IPS-20b (cell line): ENCODE data around the gene METTL23.

ENCODE experiments used
- H3K27ac ChIP-seq: one replicate; pipeline ENCODE4 v1.5.1; 2013; ENCODE audit warnings: low read length
- H3K27me3 ChIP-seq: 2 replicates; pipeline ENCODE4 v1.6.1; 2013; ENCODE audit warnings: mild to moderate bottlenecking, low read length, inconsistent platforms; ENCODE audit not compliant: insufficient read depth
- H3K36me3 ChIP-seq: 2 replicates; pipeline ENCODE4 v1.6.1; 2013; ENCODE audit warnings: low read depth, mild to moderate bottlenecking, inconsistent platforms, low read length, moderate library complexity; ENCODE audit not compliant: insufficient read depth
- H3K4me1 ChIP-seq: 2 replicates; pipeline ENCODE4 v1.6.1; 2013; ENCODE audit warnings: mild to moderate bottlenecking, control low read depth, inconsistent platforms, low read length, moderate library complexity; ENCODE audit not compliant: insufficient read depth
- H3K4me3 ChIP-seq: 2 replicates; pipeline ENCODE4 v1.5.1; 2013; ENCODE audit warnings: mild to moderate bottlenecking, low read length, inconsistent platforms
- H3K9ac ChIP-seq: 2 replicates; pipeline ENCODE4 v1.6.1; 2013; ENCODE audit warnings: low read depth, mild to moderate bottlenecking, inconsistent platforms, low read length, moderate library complexity
- H3K9me3 ChIP-seq: 2 replicates; pipeline ENCODE4 v1.6.1; 2013; ENCODE audit warnings: mild to moderate bottlenecking, low read depth, low read length, inconsistent platforms; ENCODE audit not compliant: insufficient read depth

METTL23 gene

DNA sequence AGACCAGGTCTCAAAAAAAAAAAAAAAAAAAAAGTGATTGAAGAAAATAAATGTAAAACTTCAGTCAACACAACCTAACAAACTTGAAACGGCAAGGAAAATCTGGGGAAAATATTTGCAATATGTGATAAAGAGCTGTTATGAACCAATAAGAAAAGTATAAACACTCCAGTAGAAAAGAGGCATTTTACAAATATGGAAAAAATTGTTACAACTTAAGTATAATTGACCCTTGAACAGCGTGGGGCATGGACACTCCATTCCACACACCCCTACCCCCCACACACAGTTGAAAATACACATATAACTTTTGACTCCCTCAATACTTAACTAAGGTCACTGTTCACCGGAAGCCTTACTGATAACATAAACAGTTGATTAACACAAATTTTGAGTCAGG is 31.9 kb downstream of the METTL23 start:
- H3K4me3 ChIP-seq: no peak overlapping the region
- no peaks in the 10 kb centered on the region for H3K27me3 ChIP-seq
- H3K4me1 ChIP-seq: no peaks in the 10 kb centered on the region
- H3K36me3 ChIP-seq: peaks cover 11% of the 10 kb centered on the region
- H3K27ac ChIP-seq: no peak overlapping the region
- H3K9ac ChIP-seq: no peak overlapping the region
- H3K9me3 ChIP-seq: no peaks in the 10 kb centered on the region

DNA sequence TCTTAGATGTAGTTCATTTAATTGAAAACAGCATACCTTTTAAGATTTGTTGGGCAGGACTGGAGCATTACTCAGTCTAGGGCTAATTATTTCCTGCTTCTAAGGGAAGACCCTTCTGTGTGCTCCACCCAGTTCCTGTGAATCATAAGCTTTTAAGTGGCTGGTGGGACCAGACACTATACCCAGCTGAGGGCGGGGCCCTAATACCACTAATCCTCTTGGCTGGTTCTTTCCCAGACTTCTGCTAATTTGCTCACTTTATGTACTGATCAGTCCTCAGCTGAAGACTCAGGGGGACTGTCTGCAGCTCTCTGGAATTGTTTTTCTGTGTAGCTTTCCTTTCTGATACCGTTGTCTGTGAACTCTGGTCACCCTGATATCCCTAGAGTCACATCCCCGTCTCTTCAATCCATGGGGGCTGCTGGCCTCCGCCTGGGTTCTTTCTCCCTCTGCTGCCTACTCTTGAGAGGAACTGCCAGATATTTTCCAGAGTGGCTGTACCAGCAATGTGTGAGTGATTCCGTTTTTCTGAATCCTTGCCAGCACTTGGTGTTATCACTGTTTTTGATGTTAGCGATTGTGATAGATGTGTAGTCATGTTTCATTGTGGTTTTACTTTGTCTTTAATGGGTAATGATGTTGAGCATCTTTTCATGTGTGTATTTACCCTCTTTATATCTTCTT is 46.3 kb downstream of the METTL23 start:
- H3K4me3 ChIP-seq: no peak overlapping the region
- H3K27ac ChIP-seq: no peak overlapping the region
- no peaks in the 10 kb centered on the region for H3K4me1 ChIP-seq
- no peak overlapping the region for H3K9ac ChIP-seq
- H3K9me3 ChIP-seq: no peaks in the 10 kb centered on the region
- no peaks in the 10 kb centered on the region for H3K27me3 ChIP-seq
- H3K36me3 ChIP-seq: peaks cover 24% of the 10 kb centered on the region

DNA sequence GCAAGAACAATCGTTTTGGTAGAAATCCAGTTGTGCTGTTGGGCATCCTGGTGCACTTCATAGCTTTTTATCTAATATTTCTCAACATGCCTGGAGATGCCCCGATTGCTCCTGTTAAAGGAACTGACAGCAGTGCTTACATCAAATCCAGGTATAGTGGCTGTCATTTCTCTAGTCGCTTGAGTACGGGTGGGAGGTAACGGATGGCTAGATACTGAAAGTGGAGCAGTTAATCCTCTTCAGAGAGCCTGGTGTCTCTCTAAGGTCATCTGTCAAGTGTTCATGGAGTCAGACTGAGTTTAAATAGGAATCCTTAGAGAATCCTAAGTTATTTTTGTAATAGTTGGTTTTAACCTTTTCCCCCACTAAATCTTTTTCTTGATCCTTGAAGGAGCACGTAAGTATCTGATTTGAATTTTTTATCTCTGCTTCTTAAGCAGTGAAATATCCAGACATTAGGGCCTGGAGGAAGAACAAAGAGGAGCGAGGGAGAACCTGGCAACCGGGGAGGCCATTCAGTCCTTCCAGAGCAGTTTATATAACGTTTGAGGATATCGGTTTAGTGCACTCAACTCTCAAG is 48.5 kb downstream of the METTL23 start:
- H3K27ac ChIP-seq: no peak overlapping the region

DNA sequence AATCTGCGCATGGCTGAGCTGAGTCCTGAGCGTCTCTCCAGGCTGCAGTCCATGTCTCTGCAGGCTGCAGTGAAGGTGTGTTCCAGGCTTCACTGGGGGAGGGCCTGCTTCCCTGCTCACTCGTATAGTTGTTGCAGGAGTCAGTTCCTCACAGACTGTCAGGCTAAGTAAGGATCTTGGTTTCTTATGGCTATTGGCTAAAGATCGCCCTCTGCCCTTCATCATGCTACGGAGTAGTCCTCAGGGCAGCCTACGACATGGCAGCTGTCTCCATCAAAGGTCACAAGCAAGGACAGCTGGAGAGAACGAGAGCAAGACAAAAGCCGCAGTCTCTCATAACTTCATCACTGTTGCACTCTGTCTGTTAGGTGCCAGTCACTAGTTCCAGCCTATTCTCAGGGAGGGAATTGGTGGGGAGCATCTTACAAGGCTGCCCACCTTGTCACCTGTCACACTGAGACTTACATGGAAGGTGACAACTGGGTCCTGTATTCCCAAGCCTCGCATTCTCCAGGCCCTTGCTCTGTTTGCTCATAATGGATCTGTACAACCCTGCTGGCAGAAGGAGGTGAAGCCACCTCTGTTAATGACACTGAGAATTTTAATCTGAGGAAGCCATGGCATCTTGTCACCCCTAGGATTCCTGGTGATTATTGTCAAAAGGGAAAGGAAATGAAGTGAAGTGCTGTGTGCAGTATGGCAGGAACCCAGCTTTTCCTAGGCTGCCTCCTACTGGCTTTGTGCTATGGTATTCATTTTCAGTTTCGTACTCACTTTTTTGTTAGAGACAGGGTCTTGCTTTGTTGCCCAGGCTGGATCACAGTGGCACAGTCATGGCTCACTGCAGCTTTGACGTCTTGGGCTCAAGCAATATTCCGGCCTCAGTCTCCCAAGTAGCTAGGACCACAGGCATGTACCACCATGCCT is 54.7 kb downstream of the METTL23 start:
- no peak overlapping the region for H3K27ac ChIP-seq
- no peaks in the 10 kb centered on the region for H3K27me3 ChIP-seq
- H3K36me3 ChIP-seq: peaks cover 24% of the 10 kb centered on the region; the same call in 1 of the 2 replicates
- no peak overlapping the region for H3K4me3 ChIP-seq
- H3K9ac ChIP-seq: no peak overlapping the region
- no peaks in the 10 kb centered on the region for H3K4me1 ChIP-seq
- no peaks in the 10 kb centered on the region for H3K9me3 ChIP-seq

More for the DNA sequence above, 48.5 kb downstream of the METTL23 start:
- H3K4me3 ChIP-seq: no peak overlapping the region
- no peak overlapping the region for H3K9ac ChIP-seq
- peaks cover 36% of the 10 kb centered on the region for H3K36me3 ChIP-seq
- H3K9me3 ChIP-seq: no peaks in the 10 kb centered on the region
- H3K27me3 ChIP-seq: no peaks in the 10 kb centered on the region
- H3K4me1 ChIP-seq: no peaks in the 10 kb centered on the region

DNA sequence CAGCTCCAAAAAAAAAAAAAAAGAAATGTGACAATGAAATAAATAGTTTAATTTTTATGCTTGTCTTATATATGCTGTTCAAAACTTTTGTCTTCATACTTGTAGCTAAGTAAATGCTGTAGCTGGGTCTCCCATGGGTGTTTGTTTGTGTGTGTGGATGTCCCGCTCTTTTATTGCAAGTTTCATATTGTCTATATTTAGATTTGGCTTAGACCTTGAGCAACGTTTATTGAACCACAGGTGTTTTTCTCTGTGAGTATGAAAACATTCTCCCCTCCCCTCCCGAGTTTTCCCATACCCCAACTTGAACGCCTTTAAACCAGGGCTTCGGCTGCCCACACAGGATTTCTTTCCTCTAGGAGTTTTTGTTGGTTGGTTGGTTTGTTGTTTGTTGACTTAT is 56.5 kb downstream of the METTL23 start:
- H3K4me1 ChIP-seq: no peaks in the 10 kb centered on the region
- H3K9me3 ChIP-seq: no peaks in the 10 kb centered on the region
- H3K27ac ChIP-seq: no peak overlapping the region
- no peaks in the 10 kb centered on the region for H3K27me3 ChIP-seq
- no peak overlapping the region for H3K4me3 ChIP-seq
- no peak overlapping the region for H3K9ac ChIP-seq
- H3K36me3 ChIP-seq: peaks cover 17% of the 10 kb centered on the region; the same call in 1 of the 2 replicates
